ENCODE data around the gene IRX4. TPM values are rescaled to one million over a fixed set of nuclear protein-coding genes. Genes with fewer than 3 reads are reported as not detected.

IRX4 gene
- total and polyA plus RNA-seq, 2 donors (not counting 3 experiments of a cell fraction or from before 2014, with no cell fraction given): not detected

DNA sequence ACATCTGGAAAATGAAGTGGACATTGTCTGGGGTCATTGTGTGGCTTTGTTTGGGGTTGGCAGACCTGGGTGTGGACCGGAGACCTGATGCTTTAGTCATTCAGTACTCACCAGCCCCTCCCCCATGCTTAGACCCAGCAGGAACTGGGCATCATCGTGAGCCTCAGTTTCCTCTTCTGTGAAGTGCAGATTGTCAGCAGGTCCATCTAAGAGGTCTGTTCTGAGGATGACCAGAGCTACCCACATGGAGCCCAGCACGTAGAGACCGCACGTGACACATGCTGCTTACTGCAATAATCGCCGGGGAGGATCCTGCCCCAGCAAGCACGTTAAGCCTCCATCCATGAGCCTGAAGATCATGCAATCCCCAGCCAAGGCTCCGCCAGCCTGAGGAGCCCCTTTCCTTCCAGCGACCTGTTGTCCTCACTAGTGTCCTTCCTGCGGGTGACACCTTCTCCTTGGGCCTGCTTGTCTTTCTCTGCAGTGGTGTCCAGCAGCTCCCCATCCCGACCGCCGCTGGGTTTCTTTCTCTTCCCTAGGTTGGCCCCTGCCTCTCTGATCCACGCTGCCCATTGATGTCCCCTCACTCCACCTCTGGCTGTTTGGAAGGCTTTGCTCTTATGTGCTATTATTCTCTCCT is 26.7 kb upstream of the IRX4 start:
- TF ChIP-seq GATA2 (IDR thresholded peaks at IDR 0.05; ENCODE audit: insufficient read depth, insufficient read length, low read depth, low read length) (no peak), MYC (IDR thresholded peaks at IDR 0.05; ENCODE audit: low read depth, low read length) (no peak), FOS (IDR thresholded peaks at IDR 0.05; ENCODE audit: borderline replicate concordance, insufficient read depth, low read length) (no peak), EZH2 (IDR thresholded peaks at IDR 0.05; ENCODE audit: borderline replicate concordance, low read depth, low read length, severe bottlenecking) (no peak), POLR2A (IDR thresholded peaks at IDR 0.05; ENCODE audit: low read depth, low read length) (no peak), POLR2AphosphoS5 (IDR thresholded peaks at IDR 0.05; ENCODE audit: insufficient read depth, low read depth, low read length) (no peak), JUN (IDR thresholded peaks at IDR 0.05; ENCODE audit: borderline replicate concordance, insufficient read depth, insufficient read length, low read depth) (no peak)
- TF ChIP-seq, protein P1, sequence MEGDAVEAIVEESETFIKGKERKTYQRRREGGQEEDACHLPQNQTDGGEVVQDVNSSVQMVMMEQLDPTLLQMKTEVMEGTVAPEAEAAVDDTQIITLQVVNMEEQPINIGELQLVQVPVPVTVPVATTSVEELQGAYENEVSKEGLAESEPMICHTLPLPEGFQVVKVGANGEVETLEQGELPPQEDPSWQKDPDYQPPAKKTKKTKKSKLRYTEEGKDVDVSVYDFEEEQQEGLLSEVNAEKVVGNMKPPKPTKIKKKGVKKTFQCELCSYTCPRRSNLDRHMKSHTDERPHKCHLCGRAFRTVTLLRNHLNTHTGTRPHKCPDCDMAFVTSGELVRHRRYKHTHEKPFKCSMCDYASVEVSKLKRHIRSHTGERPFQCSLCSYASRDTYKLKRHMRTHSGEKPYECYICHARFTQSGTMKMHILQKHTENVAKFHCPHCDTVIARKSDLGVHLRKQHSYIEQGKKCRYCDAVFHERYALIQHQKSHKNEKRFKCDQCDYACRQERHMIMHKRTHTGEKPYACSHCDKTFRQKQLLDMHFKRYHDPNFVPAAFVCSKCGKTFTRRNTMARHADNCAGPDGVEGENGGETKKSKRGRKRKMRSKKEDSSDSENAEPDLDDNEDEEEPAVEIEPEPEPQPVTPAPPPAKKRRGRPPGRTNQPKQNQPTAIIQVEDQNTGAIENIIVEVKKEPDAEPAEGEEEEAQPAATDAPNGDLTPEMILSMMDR (IDR thresholded peaks at IDR 0.05; ENCODE audit: extremely low read depth in 1 of 2, insufficient read depth in 1 of 2, low read depth in 1 of 2, low read length in 2 of 2): no peak
- TF ChIP-seq, protein P2, sequence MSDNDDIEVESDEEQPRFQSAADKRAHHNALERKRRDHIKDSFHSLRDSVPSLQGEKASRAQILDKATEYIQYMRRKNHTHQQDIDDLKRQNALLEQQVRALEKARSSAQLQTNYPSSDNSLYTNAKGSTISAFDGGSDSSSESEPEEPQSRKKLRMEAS (IDR thresholded peaks at IDR 0.05; ENCODE audit: insufficient read depth, insufficient read length): no peak
- Histone ChIP-seq H4K20me1 (replicated peaks; ENCODE audit: control insufficient read depth, extremely low read depth, insufficient read depth, low read length) (no peaks in the 10 kb centered on the region), H3K9me1 (replicated peaks; ENCODE audit: control insufficient read depth, extremely low read depth, insufficient read depth, low read length) (no peaks in the 10 kb centered on the region), H3K36me3 (ENCODE audit: control insufficient read depth in 2 of 2, extremely low read depth in 1 of 2, insufficient read depth in 2 of 2, low read length in 2 of 2) (no peaks in the 10 kb centered on the region), H3K27ac (ENCODE audit: insufficient read depth, low read depth, low read length) (no peak overlapping the region), H2AFZ (ENCODE audit: low read depth, low read length) (no peak overlapping the region), H3K9me3 (replicated peaks; ENCODE audit: control insufficient read depth, insufficient read depth, low read length) (no peaks in the 10 kb centered on the region), H3K9ac (replicated peaks; ENCODE audit: extremely low read depth, insufficient read depth, low read length) (no peak overlapping the region), H3K4me1 (ENCODE audit: control insufficient read depth, extremely low read depth, insufficient read depth, low read length) (no peaks in the 10 kb centered on the region), H3K4me3 (replicated peaks in 1 of 3; ENCODE audit: insufficient read depth in 1 of 3, low read depth in 1 of 3, low read length in 3 of 3) (no peak overlapping the region), H3K27me3 (ENCODE audit: control insufficient read depth in 2 of 2, insufficient read depth in 2 of 2, low read length in 2 of 2) (no peaks in the 10 kb centered on the region), H3K4me2 (ENCODE audit: insufficient read depth, low read length) (no peak overlapping the region), H3K79me2 (ENCODE audit: control insufficient read depth, insufficient read depth, low read length) (no peaks in the 10 kb centered on the region)
- intact Hi-C loops (cut with micrococcal nuclease): no loop called here
- DNase-seq (ENCODE audit: low read depth, low spot score) (no peak), FAIRE-seq (no peak)
- BruUV-seq (replicated peaks): no TSS peak
- ChIA-PET CTCF (no interaction called here), POLR2A (no interaction called here)
- dilution Hi-C loops (cut with MboI; ENCODE audit: extremely low pct_ligation_motif_present, low sequenced_read_pairs): no loop called here
